H1 (cell line): Measurements from ENCODE around the gene PCDHGA1. TPM values are rescaled to one million over a fixed set of nuclear protein-coding genes. Genes with fewer than 3 reads are reported as not detected.

ENCODE experiments used
- CREB1 ChIP-seq: IDR thresholded peaks from 2 replicates; pipeline ENCODE4 v1.6.1; 2012; ENCODE audit warnings: inconsistent platforms
- TEAD4 ChIP-seq: IDR thresholded peaks from 2 replicates; pipeline ENCODE4 v1.6.1; 2012; ENCODE audit warnings: low read depth, low read length, inconsistent platforms, mixed read lengths
- polyA plus RNA-seq, 7 experiments: library from polyadenylated mRNA; depleted of rRNA in 3 of 7; stranded (reverse) in 5 of 7; unstranded in 2 of 7; fragments of >200 nt in 5 of 7; fragments of 200-250 nt in 2 of 7; gene quantifications; 1 replicate in 5 of 7; 2 replicates in 1 of 7; 4 replicates in 1 of 7; pipeline versions ENCODE4 v1.2.1 to v1.2.3, GENCODE V29; 2011 to 2013; ENCODE audit warnings: missing spikeins in 2 of 7, mixed read lengths in 2 of 7
- total RNA-seq: library from RNA; stranded (reverse); fragmentation: NEBNext Ultra II Directional; extraction: Animal tissue kit (Norgen Biotek cat#: 25700); gene quantifications from 2 replicates; pipeline ENCODE4 v1.2.1, GENCODE V29; 2021

The PCDHGA1 gene
- total and polyA plus RNA-seq, 2 of the 8 experiments (the other 6 are each of a cell fraction or from before 2014, with no cell fraction given) = 0.57 to 0.89 TPM

GRCh38 chr5:141399555-141400258, 69.4 kb downstream of the PCDHGA1 start (continued):
- TF ChIP-seq CREB1 = no peak
- TF ChIP-seq TEAD4 = no peak
